ENCODE data around the gene DZIP1L. TPM values are rescaled to one million over a fixed set of nuclear protein-coding genes. Genes with fewer than 3 reads are reported as not detected.

The DZIP1L gene, protein sequence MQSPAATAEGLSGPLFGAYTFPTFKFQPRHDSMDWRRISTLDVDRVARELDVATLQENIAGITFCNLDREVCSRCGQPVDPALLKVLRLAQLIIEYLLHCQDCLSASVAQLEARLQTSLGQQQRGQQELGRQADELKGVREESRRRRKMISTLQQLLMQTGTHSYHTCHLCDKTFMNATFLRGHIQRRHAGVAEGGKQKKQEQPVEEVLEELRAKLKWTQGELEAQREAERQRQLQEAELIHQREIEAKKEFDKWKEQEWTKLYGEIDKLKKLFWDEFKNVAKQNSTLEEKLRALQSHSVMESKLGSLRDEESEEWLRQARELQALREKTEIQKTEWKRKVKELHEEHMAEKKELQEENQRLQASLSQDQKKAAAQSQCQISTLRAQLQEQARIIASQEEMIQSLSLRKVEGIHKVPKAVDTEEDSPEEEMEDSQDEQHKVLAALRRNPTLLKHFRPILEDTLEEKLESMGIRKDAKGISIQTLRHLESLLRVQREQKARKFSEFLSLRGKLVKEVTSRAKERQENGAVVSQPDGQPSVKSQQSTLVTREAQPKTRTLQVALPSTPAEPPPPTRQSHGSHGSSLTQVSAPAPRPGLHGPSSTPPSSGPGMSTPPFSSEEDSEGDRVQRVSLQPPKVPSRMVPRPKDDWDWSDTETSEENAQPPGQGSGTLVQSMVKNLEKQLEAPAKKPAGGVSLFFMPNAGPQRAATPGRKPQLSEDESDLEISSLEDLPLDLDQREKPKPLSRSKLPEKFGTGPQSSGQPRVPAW
- total RNA-seq (2021; ENCODE audit: unreplicated experiment) (11.1 TPM), Bru-seq, nascent RNA (percentile 63 among the genes with signal in this experiment), BruChase-seq, experiment 1, labeled RNA remaining after a 2-hour chase (percentile 58 among the genes with signal in this experiment), BruChase-seq, experiment 2, labeled RNA remaining after a 6-hour chase (percentile 51 among the genes with signal in this experiment)
- polyA plus RNA-seq (2012; ENCODE audit: insufficient read length): 5.3 TPM
- long read RNA-seq, partial matches to known transcripts: 1 of 9 reads
- long read RNA-seq, other reads (novel, unspliced or antisense): 8 of 9 reads

DNA sequence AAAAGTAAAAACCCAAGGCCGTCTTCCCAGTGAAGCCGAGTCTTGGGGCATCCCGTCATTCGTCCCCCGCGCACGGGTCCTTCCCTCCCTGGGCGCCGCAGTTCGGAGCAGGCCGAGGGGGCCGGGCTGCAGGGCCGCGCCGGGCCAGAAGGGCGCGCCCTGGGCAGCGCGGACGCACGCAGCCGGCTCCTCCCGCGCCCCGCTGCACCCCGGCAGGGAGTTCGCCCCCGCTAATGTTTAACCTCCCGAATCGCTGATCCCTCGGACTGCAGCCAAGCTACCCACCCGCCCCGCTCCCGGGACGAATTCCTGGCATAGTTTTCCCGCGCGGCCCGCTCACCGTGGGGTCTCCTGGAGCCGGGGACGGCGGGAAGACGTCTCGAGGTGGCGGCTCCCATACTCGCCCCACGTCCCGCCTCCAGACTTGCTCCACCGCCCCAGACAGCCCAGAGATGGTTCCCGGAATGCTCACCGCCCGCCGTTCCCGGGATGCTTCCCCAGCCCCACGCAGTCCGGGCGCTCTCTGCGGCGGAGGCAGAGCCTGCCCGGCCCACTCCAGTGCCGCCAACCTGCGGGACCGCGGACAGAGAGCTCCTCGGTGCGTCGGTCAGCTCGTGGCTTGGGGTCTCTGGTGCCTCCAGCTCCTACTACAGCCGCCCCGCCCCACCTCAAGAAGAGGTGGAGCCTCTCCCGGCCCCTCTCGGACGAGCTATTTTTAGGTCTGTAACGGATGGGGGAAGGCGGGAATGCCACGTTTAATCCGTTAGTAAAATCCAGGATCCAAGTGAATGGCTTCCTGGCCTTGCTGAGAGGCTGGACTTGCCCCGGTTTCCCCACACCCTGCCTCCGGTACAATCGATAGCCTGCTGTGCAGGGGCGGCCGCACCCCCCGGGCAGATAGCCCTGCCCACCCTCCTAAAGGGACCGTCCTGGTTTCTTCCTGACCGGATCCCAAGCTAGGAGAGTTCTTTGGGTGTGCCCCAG lies at the start of gene DZIP1L:
TSS of gene DZIP1L (minus strand) at position 621 of the 984 bp plus-strand sequence. CDS start 11,637 bp downstream, outside the sequence.
- H3K36me3 ChIP-seq (ENCODE audit: control insufficient read depth, insufficient read depth, low read length): no peaks in the 10 kb centered on the region; the same call in 1 of the 2 replicates
- H3K27ac ChIP-seq (ENCODE audit: low read length): peak within 1 kb of the TSS; percentile 89
- POLR2A ChIA-PET: no interaction called here
- H3K4me1 ChIP-seq (ENCODE audit: control insufficient read depth, insufficient read depth, low read length): peaks cover 9% of the 10 kb centered on the region
- H3K27me3 ChIP-seq (ENCODE audit: control insufficient read depth, insufficient read depth, low read length): no peaks in the 10 kb centered on the region
- TF ChIP-seq, protein P1, sequence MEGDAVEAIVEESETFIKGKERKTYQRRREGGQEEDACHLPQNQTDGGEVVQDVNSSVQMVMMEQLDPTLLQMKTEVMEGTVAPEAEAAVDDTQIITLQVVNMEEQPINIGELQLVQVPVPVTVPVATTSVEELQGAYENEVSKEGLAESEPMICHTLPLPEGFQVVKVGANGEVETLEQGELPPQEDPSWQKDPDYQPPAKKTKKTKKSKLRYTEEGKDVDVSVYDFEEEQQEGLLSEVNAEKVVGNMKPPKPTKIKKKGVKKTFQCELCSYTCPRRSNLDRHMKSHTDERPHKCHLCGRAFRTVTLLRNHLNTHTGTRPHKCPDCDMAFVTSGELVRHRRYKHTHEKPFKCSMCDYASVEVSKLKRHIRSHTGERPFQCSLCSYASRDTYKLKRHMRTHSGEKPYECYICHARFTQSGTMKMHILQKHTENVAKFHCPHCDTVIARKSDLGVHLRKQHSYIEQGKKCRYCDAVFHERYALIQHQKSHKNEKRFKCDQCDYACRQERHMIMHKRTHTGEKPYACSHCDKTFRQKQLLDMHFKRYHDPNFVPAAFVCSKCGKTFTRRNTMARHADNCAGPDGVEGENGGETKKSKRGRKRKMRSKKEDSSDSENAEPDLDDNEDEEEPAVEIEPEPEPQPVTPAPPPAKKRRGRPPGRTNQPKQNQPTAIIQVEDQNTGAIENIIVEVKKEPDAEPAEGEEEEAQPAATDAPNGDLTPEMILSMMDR (IDR thresholded peaks at IDR 0.05): peak; percentile 92
- TF ChIP-seq POLR2AphosphoS5 (IDR thresholded peaks at IDR 0.05; ENCODE audit: low read depth, low read length) (no peak; the same call in none of the 2 replicates), SIN3A (IDR thresholded peaks at IDR 0.05; ENCODE audit: borderline replicate concordance, insufficient read depth, low read depth, low read length) (peak; percentile 61; the same call in 1 of the 2 replicates), TCF7L2 (IDR thresholded peaks at IDR 0.05; ENCODE audit: low read depth, low read length) (no peak; the same call in 1 of the 2 replicates)
- TF ChIP-seq, protein P2, sequence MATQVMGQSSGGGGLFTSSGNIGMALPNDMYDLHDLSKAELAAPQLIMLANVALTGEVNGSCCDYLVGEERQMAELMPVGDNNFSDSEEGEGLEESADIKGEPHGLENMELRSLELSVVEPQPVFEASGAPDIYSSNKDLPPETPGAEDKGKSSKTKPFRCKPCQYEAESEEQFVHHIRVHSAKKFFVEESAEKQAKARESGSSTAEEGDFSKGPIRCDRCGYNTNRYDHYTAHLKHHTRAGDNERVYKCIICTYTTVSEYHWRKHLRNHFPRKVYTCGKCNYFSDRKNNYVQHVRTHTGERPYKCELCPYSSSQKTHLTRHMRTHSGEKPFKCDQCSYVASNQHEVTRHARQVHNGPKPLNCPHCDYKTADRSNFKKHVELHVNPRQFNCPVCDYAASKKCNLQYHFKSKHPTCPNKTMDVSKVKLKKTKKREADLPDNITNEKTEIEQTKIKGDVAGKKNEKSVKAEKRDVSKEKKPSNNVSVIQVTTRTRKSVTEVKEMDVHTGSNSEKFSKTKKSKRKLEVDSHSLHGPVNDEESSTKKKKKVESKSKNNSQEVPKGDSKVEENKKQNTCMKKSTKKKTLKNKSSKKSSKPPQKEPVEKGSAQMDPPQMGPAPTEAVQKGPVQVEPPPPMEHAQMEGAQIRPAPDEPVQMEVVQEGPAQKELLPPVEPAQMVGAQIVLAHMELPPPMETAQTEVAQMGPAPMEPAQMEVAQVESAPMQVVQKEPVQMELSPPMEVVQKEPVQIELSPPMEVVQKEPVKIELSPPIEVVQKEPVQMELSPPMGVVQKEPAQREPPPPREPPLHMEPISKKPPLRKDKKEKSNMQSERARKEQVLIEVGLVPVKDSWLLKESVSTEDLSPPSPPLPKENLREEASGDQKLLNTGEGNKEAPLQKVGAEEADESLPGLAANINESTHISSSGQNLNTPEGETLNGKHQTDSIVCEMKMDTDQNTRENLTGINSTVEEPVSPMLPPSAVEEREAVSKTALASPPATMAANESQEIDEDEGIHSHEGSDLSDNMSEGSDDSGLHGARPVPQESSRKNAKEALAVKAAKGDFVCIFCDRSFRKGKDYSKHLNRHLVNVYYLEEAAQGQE (IDR thresholded peaks at IDR 0.05; ENCODE audit: insufficient read depth in 1 of 2, low read depth in 2 of 2, low read length in 1 of 2): no peak
- intact Hi-C loops (cut with micrococcal nuclease; ENCODE audit: unreplicated experiment) (no loop called here), in situ Hi-C loops (cut with HindIII; ENCODE audit: low pct_unique_long_range_greater_than_20kb, low sequenced_read_pairs) (no loop called here)
- ATAC-seq: peak; percentile 92
- H3K9me3 ChIP-seq (ENCODE audit: control insufficient read depth, insufficient read depth, low read depth, low read length): no peaks in the 10 kb centered on the region
- no TSS peak for BruUV-seq (replicated peaks)
- H3K4me3 ChIP-seq (ENCODE audit: low read depth in 2 of 2, low read length in 2 of 2): peak within 1 kb of the TSS; percentile 72 to 75
- CTCF ChIA-PET: interaction anchor here (0.6 kb wide), 1 partner anchor 12 kb away, joined by 5 read pairs; no protein-coding TSS in a partner anchor
- DNase-seq (ENCODE audit: low read depth, low spot score): no peak

DNA sequence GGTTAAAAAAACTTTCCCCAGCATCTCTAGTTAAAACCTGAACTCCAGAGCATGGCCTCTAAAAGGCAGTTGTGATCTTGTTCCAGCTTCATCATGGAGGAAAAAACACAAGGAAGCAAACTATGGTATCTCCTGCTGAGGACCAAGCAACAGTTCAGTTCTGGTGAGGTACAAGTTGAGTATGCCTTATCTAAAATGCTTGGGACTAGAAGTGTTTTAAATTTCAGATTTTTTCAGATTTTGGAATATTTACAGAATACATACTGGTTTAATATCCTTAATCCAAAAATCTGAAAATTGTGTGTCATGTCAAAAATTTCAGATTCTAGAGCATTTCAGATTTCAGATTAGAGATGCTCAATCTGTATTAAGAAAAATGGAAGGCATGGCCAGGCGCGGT lies 49.7 kb upstream of the DZIP1L start:
- TF ChIP-seq, protein P1 (IDR thresholded peaks at IDR 0.05): no peak
- TF ChIP-seq, protein P2 (IDR thresholded peaks at IDR 0.05; ENCODE audit: insufficient read depth in 1 of 2, low read depth in 2 of 2, low read length in 1 of 2): no peak
- no peak for TF ChIP-seq SIN3A (IDR thresholded peaks at IDR 0.05; ENCODE audit: borderline replicate concordance, insufficient read depth, low read depth, low read length)
- no peak for TF ChIP-seq TCF7L2 (IDR thresholded peaks at IDR 0.05; ENCODE audit: low read depth, low read length)
- TF ChIP-seq POLR2AphosphoS5 (IDR thresholded peaks at IDR 0.05; ENCODE audit: low read depth, low read length): no peak
- peaks cover 27% of the 10 kb centered on the region for H3K36me3 ChIP-seq (ENCODE audit: control insufficient read depth, insufficient read depth, low read length)
- intact Hi-C loops (cut with micrococcal nuclease; ENCODE audit: unreplicated experiment) (no loop called here), in situ Hi-C loops (cut with HindIII; ENCODE audit: low pct_unique_long_range_greater_than_20kb, low sequenced_read_pairs) (no loop called here)
- no peak overlapping the region for H3K27ac ChIP-seq (ENCODE audit: low read length)
- DNase-seq (ENCODE audit: low read depth, low spot score): no peak
- no peak overlapping the region for H3K4me3 ChIP-seq (ENCODE audit: low read depth in 2 of 2, low read length in 2 of 2)
- POLR2A ChIA-PET: no interaction called here
- H3K27me3 ChIP-seq (ENCODE audit: control insufficient read depth, insufficient read depth, low read length): no peaks in the 10 kb centered on the region
- CTCF ChIA-PET: no interaction called here
- no peaks in the 10 kb centered on the region for H3K9me3 ChIP-seq (ENCODE audit: control insufficient read depth, insufficient read depth, low read depth, low read length)
- ATAC-seq: no peak
- no TSS peak for BruUV-seq (replicated peaks)
- H3K4me1 ChIP-seq (ENCODE audit: control insufficient read depth, insufficient read depth, low read length): no peaks in the 10 kb centered on the region

All from Panc1 (cell line).